Caco-2 (cell line): ENCODE data around the gene ASH1L. TPM values are rescaled to one million over a fixed set of nuclear protein-coding genes. Genes with fewer than 3 reads are reported as not detected.

Experiments
- BruUV-seq: library from RNA; stranded (reverse); fragments of 400-500 nt; replicated peaks from 2 replicates; lab custom pipeline; 2021; lab: Mats Ljungman, UMichigan
- CTCF ChIA-PET: fragments of 300-600 bp; sonication (Branson Sonifier 250); formaldehyde crosslinking; loops from one replicate; lab custom pipeline; 2022; ENCODE audit warnings: antibody characterized with exemption; lab: Charles Lee
- POLR2A ChIA-PET: fragments of 300-600 bp; sonication (Branson Sonifier 250); formaldehyde crosslinking; loops from one replicate; lab custom pipeline; 2022; ENCODE audit warnings: antibody characterized with exemption; lab: Charles Lee
- DNase-seq, 2 experiments: peaks; one replicate each; pipeline versions ENCODE4 v3.0.0 to v3.0.0-alpha.2; 2020 to 2022
- H3K27me3 ChIP-seq: replicated peaks from 2 replicates; pipeline ENCODE4 v1.6.0; 2011; ENCODE audit warnings: low read length; ENCODE audit not compliant: control insufficient read depth, insufficient read depth
- H3K36me3 ChIP-seq: 2 replicates; pipeline ENCODE4 v1.5.1; 2011; ENCODE audit warnings: low read length; ENCODE audit not compliant: control insufficient read depth, insufficient read depth
- H3K4me1 ChIP-seq: fragments of 250-450 bp; sonication (Bioruptor Pico); 2 replicates; pipeline ENCODE4 v1.5.1; 2020; ENCODE audit warnings: mild to moderate bottlenecking
- H3K4me3 ChIP-seq: 2 replicates; pipeline ENCODE4 v1.5.1; 2011; ENCODE audit warnings: low read depth, mild to moderate bottlenecking, control low read depth, low read length
- H3K9me3 ChIP-seq: fragments of 250-450 bp; sonication (Bioruptor Pico); 2 replicates; pipeline ENCODE4 v1.5.1; 2020; ENCODE audit warnings: mild to moderate bottlenecking, moderate library complexity
- H3K27ac Mint-ChIP-seq: one replicate; pipeline ENCODE4 v1.8.0; 2022; ENCODE audit warnings: mixed read lengths; ENCODE audit not compliant: unreplicated experiment
- H3K27me3 Mint-ChIP-seq: one replicate; pipeline ENCODE4 v1.8.0; 2022; ENCODE audit warnings: mixed read lengths; ENCODE audit not compliant: insufficient read depth, unreplicated experiment
- H3K36me3 Mint-ChIP-seq: one replicate; pipeline ENCODE4 v1.8.0; 2022; ENCODE audit warnings: mild to moderate bottlenecking, mixed read lengths; ENCODE audit not compliant: insufficient read depth, unreplicated experiment
- H3K4me1 Mint-ChIP-seq: one replicate; pipeline ENCODE4 v1.8.0; 2022; ENCODE audit warnings: low read depth, mixed read lengths; ENCODE audit not compliant: unreplicated experiment
- H3K4me3 Mint-ChIP-seq: one replicate; pipeline ENCODE4 v1.8.0; 2022; ENCODE audit warnings: mild to moderate bottlenecking, moderate library complexity, mixed read lengths; ENCODE audit not compliant: unreplicated experiment
- H3K9me3 Mint-ChIP-seq: one replicate; pipeline ENCODE4 v1.8.0; 2022; ENCODE audit warnings: mixed read lengths; ENCODE audit not compliant: unreplicated experiment
- intact Hi-C: fragments of 100-400 bp; cut with micrococcal nuclease; formaldehyde crosslinking; loops from one replicate; pipeline ENCODE4 v1.10.0; 2022; ENCODE audit not compliant: unreplicated experiment
- total RNA-seq: library from RNA; stranded (reverse); gene quantifications from 2 replicates; pipeline ENCODE4 v1.2.3, GENCODE V29; 2022
- TF ChIP-seq, protein P1 (sequence below), 2 experiments: fragments of 200-600 bp in 1 of 2; IDR thresholded peaks; 1 replicate in 1 of 2; 2 replicates in 1 of 2; pipeline versions ENCODE4 v1.5.1 to v1.8.0; 2011 to 2022; ENCODE audit warnings: antibody characterized with exemption in 1 of 2, control low read depth in 1 of 2, inconsistent platforms in 1 of 2, low read depth in 1 of 2, low read length in 1 of 2, mild to moderate bottlenecking in 1 of 2, moderate library complexity in 1 of 2; ENCODE audit not compliant: insufficient read depth in 1 of 2, severe bottlenecking in 1 of 2, unreplicated experiment in 1 of 2

ASH1L gene
- total RNA-seq, 1 experiment from 2014 or later = 39.4 TPM

DNA sequence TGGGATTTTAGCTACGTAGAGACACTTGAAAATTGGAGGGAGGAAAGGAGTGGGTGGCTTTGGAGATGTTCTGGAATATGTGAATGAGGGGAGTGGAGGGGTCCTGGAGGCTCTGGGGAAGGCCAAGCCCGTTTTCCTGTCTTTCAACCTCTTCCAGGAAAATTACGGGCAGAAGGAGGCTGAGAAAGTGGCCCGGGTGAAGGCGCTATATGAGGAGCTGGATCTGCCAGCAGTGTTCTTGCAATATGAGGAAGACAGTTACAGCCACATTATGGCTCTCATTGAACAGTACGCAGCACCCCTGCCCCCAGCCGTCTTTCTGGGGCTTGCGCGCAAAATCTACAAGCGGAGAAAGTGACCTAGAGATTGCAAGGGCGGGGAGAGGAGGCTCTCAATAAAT lies 242.4 kb downstream of the ASH1L start:
- CTCF ChIA-PET = no interaction called here

GRCh38 chr1:155319536-155319935 lies 243.1 kb downstream of the ASH1L start:
- no peaks in the 10 kb centered on the region for H3K9me3 Mint-ChIP-seq
- H3K36me3 ChIP-seq = peaks cover 4% of the 10 kb centered on the region
- no peak for DNase-seq
- H3K27ac Mint-ChIP-seq = peak overlapping the region; percentile 13
- intact Hi-C loops = no loop called here
- peaks cover 72% of the 10 kb centered on the region for H3K36me3 Mint-ChIP-seq
- H3K4me3 Mint-ChIP-seq = no peak overlapping the region
- no peaks in the 10 kb centered on the region for H3K27me3 Mint-ChIP-seq
- H3K4me3 ChIP-seq = no peak overlapping the region
- no peaks in the 10 kb centered on the region for H3K27me3 ChIP-seq
- ChIA-PET CTCF (no interaction called here), POLR2A (no interaction called here)
- H3K9me3 ChIP-seq = no peaks in the 10 kb centered on the region
- H3K4me1 ChIP-seq = peaks cover 20% of the 10 kb centered on the region
- TF ChIP-seq, protein P1, sequence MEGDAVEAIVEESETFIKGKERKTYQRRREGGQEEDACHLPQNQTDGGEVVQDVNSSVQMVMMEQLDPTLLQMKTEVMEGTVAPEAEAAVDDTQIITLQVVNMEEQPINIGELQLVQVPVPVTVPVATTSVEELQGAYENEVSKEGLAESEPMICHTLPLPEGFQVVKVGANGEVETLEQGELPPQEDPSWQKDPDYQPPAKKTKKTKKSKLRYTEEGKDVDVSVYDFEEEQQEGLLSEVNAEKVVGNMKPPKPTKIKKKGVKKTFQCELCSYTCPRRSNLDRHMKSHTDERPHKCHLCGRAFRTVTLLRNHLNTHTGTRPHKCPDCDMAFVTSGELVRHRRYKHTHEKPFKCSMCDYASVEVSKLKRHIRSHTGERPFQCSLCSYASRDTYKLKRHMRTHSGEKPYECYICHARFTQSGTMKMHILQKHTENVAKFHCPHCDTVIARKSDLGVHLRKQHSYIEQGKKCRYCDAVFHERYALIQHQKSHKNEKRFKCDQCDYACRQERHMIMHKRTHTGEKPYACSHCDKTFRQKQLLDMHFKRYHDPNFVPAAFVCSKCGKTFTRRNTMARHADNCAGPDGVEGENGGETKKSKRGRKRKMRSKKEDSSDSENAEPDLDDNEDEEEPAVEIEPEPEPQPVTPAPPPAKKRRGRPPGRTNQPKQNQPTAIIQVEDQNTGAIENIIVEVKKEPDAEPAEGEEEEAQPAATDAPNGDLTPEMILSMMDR (IDR thresholded peaks at IDR 0.05; ENCODE audit: insufficient read depth in 1 of 2, low read depth in 1 of 2, low read length in 1 of 2, severe bottlenecking in 1 of 2, unreplicated experiment in 1 of 2) = no peak
- H3K4me1 Mint-ChIP-seq = peaks cover 7% of the 10 kb centered on the region
- BruUV-seq = no TSS peak

More for the DNA sequence above, 242.4 kb downstream of the ASH1L start:
- DNase-seq = no peak
- H3K4me3 Mint-ChIP-seq = peak overlapping the region; percentile 54
- H3K27ac Mint-ChIP-seq = peak overlapping the region; percentile 9
- peaks cover 2% of the 10 kb centered on the region; the same call in 1 of the 2 replicates for H3K36me3 ChIP-seq
- no peak overlapping the region for H3K4me3 ChIP-seq
- H3K27me3 Mint-ChIP-seq = no peaks in the 10 kb centered on the region
- no peaks in the 10 kb centered on the region for H3K9me3 Mint-ChIP-seq
- TSS peak; percentile 1 for BruUV-seq
- peaks cover 7% of the 10 kb centered on the region for H3K4me1 Mint-ChIP-seq
- TF ChIP-seq, protein P1 (IDR thresholded peaks at IDR 0.05; ENCODE audit: insufficient read depth in 1 of 2, low read depth in 1 of 2, low read length in 1 of 2, severe bottlenecking in 1 of 2, unreplicated experiment in 1 of 2) = no peak
- H3K9me3 ChIP-seq = no peaks in the 10 kb centered on the region
- peaks cover 72% of the 10 kb centered on the region for H3K36me3 Mint-ChIP-seq
- H3K4me1 ChIP-seq = peaks cover 20% of the 10 kb centered on the region
- no peaks in the 10 kb centered on the region for H3K27me3 ChIP-seq
- intact Hi-C loops = loop anchor here (10.0 kb wide), 1 partner anchor 275 kb away; no protein-coding TSS in a partner anchor
- POLR2A ChIA-PET = no interaction called here

DNA sequence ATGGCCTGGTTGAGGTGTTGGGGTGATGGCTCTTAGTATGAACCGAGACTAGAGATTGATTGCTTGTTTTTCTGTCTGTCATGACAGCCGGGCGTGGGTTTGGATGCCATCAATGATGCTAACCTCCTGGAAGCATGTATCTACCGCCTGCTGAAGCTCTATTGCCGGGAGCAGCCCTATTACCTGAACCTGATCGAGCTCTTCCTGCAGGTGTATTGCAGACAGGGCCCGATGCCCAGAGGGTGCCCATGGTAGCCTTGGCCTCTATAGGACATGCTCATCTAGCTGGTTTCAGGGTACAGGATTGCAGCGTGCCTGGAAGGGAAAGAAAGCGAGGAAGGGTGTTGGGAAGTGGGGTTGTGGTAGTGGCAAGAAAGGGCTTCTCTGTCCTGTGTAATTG lies 244.5 kb downstream of the ASH1L start:
- H3K4me1 ChIP-seq = peaks cover 20% of the 10 kb centered on the region
- H3K27ac Mint-ChIP-seq = no peak overlapping the region
- no peaks in the 10 kb centered on the region for H3K27me3 Mint-ChIP-seq
- ChIA-PET CTCF (no interaction called here), POLR2A (no interaction called here)
- H3K4me3 ChIP-seq = no peak overlapping the region
- intact Hi-C loops = no loop called here
- no peaks in the 10 kb centered on the region for H3K27me3 ChIP-seq
- peaks cover 7% of the 10 kb centered on the region for H3K4me1 Mint-ChIP-seq
- TF ChIP-seq, protein P1 (IDR thresholded peaks at IDR 0.05; ENCODE audit: insufficient read depth in 1 of 2, low read depth in 1 of 2, low read length in 1 of 2, severe bottlenecking in 1 of 2, unreplicated experiment in 1 of 2) = no peak
- H3K9me3 Mint-ChIP-seq = no peaks in the 10 kb centered on the region
- H3K36me3 ChIP-seq = peaks cover 5% of the 10 kb centered on the region
- DNase-seq = no peak
- no peak overlapping the region for H3K4me3 Mint-ChIP-seq
- H3K36me3 Mint-ChIP-seq = peaks cover 76% of the 10 kb centered on the region
- BruUV-seq = no TSS peak
- no peaks in the 10 kb centered on the region for H3K9me3 ChIP-seq
